HUES48 (cell line): Measurements from ENCODE around the gene SHOC2.

Experiments used
- H3K27ac ChIP-seq: one replicate; pipeline ENCODE4 v1.7.0; 2013; ENCODE audit warnings: low read depth, low read length, inconsistent platforms
- H3K27me3 ChIP-seq: 2 replicates; pipeline ENCODE4 v1.6.1; 2013; ENCODE audit warnings: mild to moderate bottlenecking, low read length; ENCODE audit not compliant: control insufficient read depth, insufficient read depth
- H3K36me3 ChIP-seq: 2 replicates; pipeline ENCODE4 v1.6.1; 2013; ENCODE audit warnings: low read length; ENCODE audit not compliant: control insufficient read depth, insufficient read depth
- H3K4me1 ChIP-seq: 2 replicates; pipeline ENCODE4 v1.6.1; 2013; ENCODE audit warnings: mild to moderate bottlenecking, low read length; ENCODE audit not compliant: control insufficient read depth, insufficient read depth
- H3K4me3 ChIP-seq: 2 replicates; pipeline ENCODE4 v1.5.1; 2013; ENCODE audit warnings: mild to moderate bottlenecking, low read depth, low read length
- H3K9ac ChIP-seq: 2 replicates; pipeline ENCODE4 v1.6.1; 2013; ENCODE audit warnings: mild to moderate bottlenecking, low read depth, low read length, moderate library complexity
- H3K9me3 ChIP-seq: 2 replicates; pipeline ENCODE4 v1.6.1; 2013; ENCODE audit warnings: low read length; ENCODE audit not compliant: control insufficient read depth, insufficient read depth

SHOC2 gene

GRCh38 chr10:110989016-110989415 lies 69.6 kb downstream of the SHOC2 start:
- Histone ChIP-seq H3K27ac (no peak overlapping the region), H3K9me3 (no peaks in the 10 kb centered on the region), H3K4me1 (no peaks in the 10 kb centered on the region), H3K4me3 (no peak overlapping the region), H3K36me3 (no peaks in the 10 kb centered on the region), H3K27me3 (no peaks in the 10 kb centered on the region), H3K9ac (no peak overlapping the region)

- H3K36me3 ChIP-seq = no peaks in the 10 kb centered on the region
- H3K27me3 ChIP-seq = no peaks in the 10 kb centered on the region
- no peak overlapping the region for H3K4me3 ChIP-seq
- no peaks in the 10 kb centered on the region for H3K4me1 ChIP-seq
- no peak overlapping the region for H3K27ac ChIP-seq
- no peak overlapping the region for H3K9ac ChIP-seq
- H3K9me3 ChIP-seq = no peaks in the 10 kb centered on the region
Observed at GRCh38 chr10:110992006-110992800, 72.8 kb downstream of the SHOC2 start.

- H3K4me1 ChIP-seq = no peaks in the 10 kb centered on the region
- H3K27me3 ChIP-seq = no peaks in the 10 kb centered on the region
- H3K9me3 ChIP-seq = no peaks in the 10 kb centered on the region
- H3K4me3 ChIP-seq = no peak overlapping the region
- no peak overlapping the region for H3K27ac ChIP-seq
- H3K9ac ChIP-seq = no peak overlapping the region
- H3K36me3 ChIP-seq = no peaks in the 10 kb centered on the region
Observed at GRCh38 chr10:110993024-110993693, 73.8 kb downstream of the SHOC2 start.

- 0 out of 2 replicates have a peak, but pooled peaks cover 5% of the 10 kb centered on the region for H3K36me3 ChIP-seq
- H3K27me3 ChIP-seq = no peaks in the 10 kb centered on the region
- H3K9me3 ChIP-seq = no peaks in the 10 kb centered on the region
- no peak overlapping the region for H3K9ac ChIP-seq
- no peaks in the 10 kb centered on the region for H3K4me1 ChIP-seq
- no peak overlapping the region for H3K4me3 ChIP-seq
- no peak overlapping the region for H3K27ac ChIP-seq
Observed at GRCh38 chr10:110994406-110995086, 75.1 kb downstream of the SHOC2 start.

- H3K9ac ChIP-seq = no peak overlapping the region
- H3K4me1 ChIP-seq = no peaks in the 10 kb centered on the region
- H3K4me3 ChIP-seq = no peak overlapping the region
- H3K9me3 ChIP-seq = no peaks in the 10 kb centered on the region
- no peaks in the 10 kb centered on the region for H3K27me3 ChIP-seq
- H3K36me3 ChIP-seq = peaks cover 9% of the 10 kb centered on the region; the same call in 1 of the 2 replicates
- H3K27ac ChIP-seq = no peak overlapping the region
Observed at GRCh38 chr10:110995301-110995700, 75.9 kb downstream of the SHOC2 start.

GRCh38 chr10:110996256-110996655 lies 76.9 kb downstream of the SHOC2 start:
- peaks cover 15% of the 10 kb centered on the region; the same call in 1 of the 2 replicates for H3K36me3 ChIP-seq
- H3K27me3 ChIP-seq = no peaks in the 10 kb centered on the region
- H3K9ac ChIP-seq = no peak overlapping the region
- no peak overlapping the region for H3K4me3 ChIP-seq
- H3K27ac ChIP-seq = no peak overlapping the region
- H3K9me3 ChIP-seq = no peaks in the 10 kb centered on the region
- no peaks in the 10 kb centered on the region for H3K4me1 ChIP-seq

- Histone ChIP-seq H3K4me3 (no peak overlapping the region), H3K27ac (no peak overlapping the region), H3K9me3 (no peaks in the 10 kb centered on the region), H3K4me1 (no peaks in the 10 kb centered on the region), H3K9ac (no peak overlapping the region), H3K27me3 (no peaks in the 10 kb centered on the region), H3K36me3 (peaks cover 40% of the 10 kb centered on the region)
Observed at GRCh38 chr10:111004016-111004415, 84.6 kb downstream of the SHOC2 start.

GRCh38 chr10:111007486-111007885 lies 88.1 kb downstream of the SHOC2 start:
- no peak overlapping the region for H3K9ac ChIP-seq
- H3K27ac ChIP-seq = no peak overlapping the region
- H3K9me3 ChIP-seq = no peaks in the 10 kb centered on the region
- H3K36me3 ChIP-seq = peaks cover 53% of the 10 kb centered on the region
- H3K4me1 ChIP-seq = no peaks in the 10 kb centered on the region
- no peak overlapping the region for H3K4me3 ChIP-seq
- no peaks in the 10 kb centered on the region for H3K27me3 ChIP-seq

- H3K36me3 ChIP-seq = peaks cover 18% of the 10 kb centered on the region
- no peaks in the 10 kb centered on the region for H3K27me3 ChIP-seq
- H3K4me1 ChIP-seq = no peaks in the 10 kb centered on the region
- H3K4me3 ChIP-seq = no peak overlapping the region
- H3K9me3 ChIP-seq = no peaks in the 10 kb centered on the region
- no peak overlapping the region for H3K27ac ChIP-seq
- no peak overlapping the region for H3K9ac ChIP-seq
Observed at GRCh38 chr10:111015181-111015580, 95.8 kb downstream of the SHOC2 start.

GRCh38 chr10:111017098-111017497 lies 97.7 kb downstream of the SHOC2 start:
- no peaks in the 10 kb centered on the region for H3K4me1 ChIP-seq
- no peaks in the 10 kb centered on the region for H3K27me3 ChIP-seq
- H3K9me3 ChIP-seq = no peaks in the 10 kb centered on the region

GRCh38 chr10:111018021-111018420 lies 98.6 kb downstream of the SHOC2 start:
- Histone ChIP-seq H3K27ac (no peak overlapping the region), H3K9me3 (peaks cover 2% of the 10 kb centered on the region), H3K27me3 (no peaks in the 10 kb centered on the region), H3K9ac (no peak overlapping the region), H3K4me1 (no peaks in the 10 kb centered on the region), H3K36me3 (peaks cover under 1% of the 10 kb centered on the region; the same call in 1 of the 2 replicates), H3K4me3 (no peak overlapping the region)

More at GRCh38 chr10:111017098-111017497, 97.7 kb downstream of the SHOC2 start:
- Histone ChIP-seq H3K4me3 (no peak overlapping the region), H3K27ac (no peak overlapping the region), H3K9ac (no peak overlapping the region), H3K36me3 (peaks cover 8% of the 10 kb centered on the region; the same call in 1 of the 2 replicates)
